HEK293 (cell line): ENCODE measurements around the gene TMEM41A.
A peak's percentile ranks its signal among the peaks of the same experiment; 100 is the strongest.

Experiments used
- ATF2 ChIP-seq: fragments of 450-650 bp; formaldehyde crosslinking; IDR thresholded peaks from 2 replicates; pipeline ENCODE4 v1.5.1; 2016; ENCODE audit warnings: missing biosample characterization, missing genetic modification characterization, low read depth
- BCL11A ChIP-seq: fragments of 450-650 bp; formaldehyde crosslinking; IDR thresholded peaks from 2 replicates; pipeline ENCODE4 v1.5.1; 2016; ENCODE audit warnings: low read depth, missing biosample characterization, missing genetic modification characterization
- FEZF1 ChIP-seq: fragments of 450-650 bp; formaldehyde crosslinking; IDR thresholded peaks from 2 replicates; pipeline ENCODE4 v1.5.1; 2016; ENCODE audit warnings: missing biosample characterization, missing genetic modification characterization
- GLIS2 ChIP-seq: fragments of 450-650 bp; formaldehyde crosslinking; IDR thresholded peaks from 2 replicates; pipeline ENCODE4 v1.5.1; 2016; ENCODE audit warnings: missing biosample characterization, missing genetic modification characterization
- INSM2 ChIP-seq: fragments of 450-650 bp; formaldehyde crosslinking; IDR thresholded peaks from 2 replicates; pipeline ENCODE4 v1.5.1; 2016; ENCODE audit warnings: missing biosample characterization, missing genetic modification characterization
- KLF1 ChIP-seq: fragments of 450-650 bp; formaldehyde crosslinking; IDR thresholded peaks from 2 replicates; pipeline ENCODE4 v1.5.1; 2016; ENCODE audit warnings: missing biosample characterization, missing genetic modification characterization
- OVOL3 ChIP-seq: fragments of 450-650 bp; formaldehyde crosslinking; IDR thresholded peaks from 2 replicates; pipeline ENCODE4 v1.5.1; 2016; ENCODE audit warnings: missing biosample characterization, missing genetic modification characterization
- PBX3 ChIP-seq: sonication (generic); formaldehyde crosslinking; IDR thresholded peaks from 2 replicates; pipeline ENCODE4 v1.8.1; 2022; ENCODE audit warnings: mild to moderate bottlenecking, moderate library complexity, missing genetic modification reagents
- REPIN1 ChIP-seq: fragments of 450-650 bp; formaldehyde crosslinking; IDR thresholded peaks from 2 replicates; pipeline ENCODE4 v1.5.1; 2017; ENCODE audit warnings: missing biosample characterization, missing genetic modification characterization, low read depth
- SCRT2 ChIP-seq: fragments of 450-650 bp; formaldehyde crosslinking; IDR thresholded peaks from 2 replicates; pipeline ENCODE4 v1.5.1; 2016; ENCODE audit warnings: missing biosample characterization, missing genetic modification characterization
- WT1 ChIP-seq: fragments of 450-650 bp; formaldehyde crosslinking; IDR thresholded peaks from 2 replicates; pipeline ENCODE4 v1.5.1; 2016; ENCODE audit warnings: missing biosample characterization, missing genetic modification characterization
- ZBTB26 ChIP-seq: fragments of 450-650 bp; formaldehyde crosslinking; optimal IDR thresholded peaks from 2 replicates; pipeline ENCODE3; 2016; ENCODE audit warnings: missing biosample characterization, mild to moderate bottlenecking, missing genetic modification characterization
- ZEB2 ChIP-seq: fragments of 450-650 bp; formaldehyde crosslinking; IDR thresholded peaks from 2 replicates; pipeline ENCODE4 v1.5.1; 2016; ENCODE audit warnings: missing biosample characterization, missing genetic modification characterization
- ZFP41 ChIP-seq: fragments of 450-650 bp; formaldehyde crosslinking; IDR thresholded peaks from 2 replicates; pipeline ENCODE4 v1.5.1; 2016; ENCODE audit warnings: missing biosample characterization, missing genetic modification characterization, borderline replicate concordance
- ZNF10 ChIP-seq: fragments of 450-650 bp; formaldehyde crosslinking; IDR thresholded peaks from 2 replicates; pipeline ENCODE4 v1.5.1; 2017; ENCODE audit warnings: missing biosample characterization, missing genetic modification characterization
- ZNF138 ChIP-seq: fragments of 450-650 bp; formaldehyde crosslinking; IDR thresholded peaks from 2 replicates; pipeline ENCODE4 v1.5.1; 2016; ENCODE audit warnings: missing biosample characterization, missing genetic modification characterization, borderline replicate concordance
- ZNF148 ChIP-seq: fragments of 450-650 bp; formaldehyde crosslinking; IDR thresholded peaks from 2 replicates; pipeline ENCODE4 v1.5.0; 2017; ENCODE audit warnings: missing biosample characterization, missing genetic modification characterization, borderline replicate concordance
- ZNF211 ChIP-seq: fragments of 450-650 bp; formaldehyde crosslinking; IDR thresholded peaks from 2 replicates; pipeline ENCODE4 v1.5.1; 2016; ENCODE audit warnings: low read depth, missing biosample characterization, missing genetic modification characterization
- ZNF223 ChIP-seq: fragments of 450-650 bp; formaldehyde crosslinking; IDR thresholded peaks from 2 replicates; pipeline ENCODE4 v1.5.1; 2016; ENCODE audit warnings: missing biosample characterization, missing genetic modification characterization
- ZNF362 ChIP-seq: fragments of 450-650 bp; formaldehyde crosslinking; IDR thresholded peaks from 2 replicates; pipeline ENCODE4 v1.5.1; 2016; ENCODE audit warnings: missing biosample characterization, missing genetic modification characterization
- ZNF433 ChIP-seq: fragments of 450-650 bp; formaldehyde crosslinking; IDR thresholded peaks from 2 replicates; pipeline ENCODE4 v1.5.1; 2016; ENCODE audit warnings: missing biosample characterization, missing genetic modification characterization, low read depth
- ZNF488 ChIP-seq: fragments of 450-650 bp; formaldehyde crosslinking; IDR thresholded peaks from 2 replicates; pipeline ENCODE4 v1.5.1; 2016; ENCODE audit warnings: missing biosample characterization, missing genetic modification characterization
- ZNF571 ChIP-seq: fragments of 450-650 bp; formaldehyde crosslinking; IDR thresholded peaks from 2 replicates; pipeline ENCODE4 v1.5.0; 2017; ENCODE audit warnings: missing biosample characterization, missing genetic modification characterization
- ZNF610 ChIP-seq: fragments of 450-650 bp; formaldehyde crosslinking; IDR thresholded peaks from 2 replicates; pipeline ENCODE4 v1.5.1; 2016; ENCODE audit warnings: missing biosample characterization, missing genetic modification characterization, borderline replicate concordance
- ZNF629 ChIP-seq: fragments of 450-650 bp; formaldehyde crosslinking; IDR thresholded peaks from 2 replicates; pipeline ENCODE4 v1.5.1; 2017; ENCODE audit warnings: missing biosample characterization, missing genetic modification characterization
- ZNF747 ChIP-seq: fragments of 450-650 bp; formaldehyde crosslinking; IDR thresholded peaks from 2 replicates; pipeline ENCODE4 v1.5.1; 2016; ENCODE audit warnings: missing biosample characterization, missing genetic modification characterization
- ZSCAN23 ChIP-seq: fragments of 450-650 bp; formaldehyde crosslinking; IDR thresholded peaks from 2 replicates; pipeline ENCODE4 v1.5.1; 2016; ENCODE audit warnings: missing biosample characterization, missing genetic modification characterization
- ZSCAN5A ChIP-seq: fragments of 450-650 bp; formaldehyde crosslinking; IDR thresholded peaks from 2 replicates; pipeline ENCODE4 v1.5.1; 2016; ENCODE audit warnings: missing biosample characterization, missing genetic modification characterization
- ZXDB ChIP-seq: fragments of 450-650 bp; formaldehyde crosslinking; IDR thresholded peaks from 2 replicates; pipeline ENCODE4 v1.5.1; 2016; ENCODE audit warnings: missing biosample characterization, missing genetic modification characterization

TMEM41A gene

GRCh38 chr3:185537369-185537970 is 38.6 kb upstream of the TMEM41A start (continued):
- TF ChIP-seq ZEB2 (tag by site-specific recombination): peak; percentile 97
- peak; percentile 39; the same call in 1 of the 2 replicates for TF ChIP-seq FEZF1 (tag by site-specific recombination)
- TF ChIP-seq ZNF629 (tag by site-specific recombination): peak; percentile 97
- TF ChIP-seq ZNF211 (tag by site-specific recombination): no peak
- TF ChIP-seq ZNF610 (tag by site-specific recombination): no peak
- no peak for TF ChIP-seq PBX3
- TF ChIP-seq ZSCAN5A (tag by site-specific recombination): no peak
- TF ChIP-seq REPIN1 (tag by site-specific recombination): no peak; the same call in 1 of the 2 replicates
- TF ChIP-seq ZNF362 (tag by site-specific recombination): no peak
- no peak for TF ChIP-seq ZFP41 (tag by site-specific recombination)
- no peak for TF ChIP-seq ZNF433
- TF ChIP-seq KLF1: peak; percentile 84
- TF ChIP-seq ZBTB26 (tag by site-specific recombination): peak; percentile 16
- peak; percentile 71; the same call in 1 of the 2 replicates for TF ChIP-seq ZXDB (tag by site-specific recombination)
- TF ChIP-seq ZNF10 (tag by site-specific recombination): no peak
- TF ChIP-seq ZNF747 (tag by site-specific recombination): no peak
- TF ChIP-seq ZNF223 (tag by site-specific recombination): no peak
- no peak for TF ChIP-seq ZNF488
- TF ChIP-seq ZSCAN23 (tag by site-specific recombination): peak; percentile 78; the same call in 1 of the 2 replicates
- peak; percentile 70 for TF ChIP-seq SCRT2 (tag by site-specific recombination)
- TF ChIP-seq ZNF571: no peak
- TF ChIP-seq OVOL3 (tag by site-specific recombination): no peak
- TF ChIP-seq INSM2: peak; percentile 69
- TF ChIP-seq ATF2: peak; percentile 95
- TF ChIP-seq ZNF148 (tag by site-specific recombination): no peak
- TF ChIP-seq BCL11A: peak; percentile 44; the same call in 1 of the 2 replicates
- peak; percentile 72 for TF ChIP-seq GLIS2 (tag by site-specific recombination)
- TF ChIP-seq ZNF138 (tag by site-specific recombination): no peak
- peak; percentile 62 for TF ChIP-seq WT1 (tag by site-specific recombination)
